Vagina (tissue), 2 donors: Measurements from ENCODE around the gene ACTC1.

Experiments
- POLR2A ChIP-seq, 2 donors: fragments of 450-650 bp; IDR thresholded peaks; one replicate each; pipeline ENCODE4 v1.6.1; 2017; ENCODE audit warnings: antibody characterized with exemption in 2 of 2, mild to moderate bottlenecking in 2 of 2, moderate library complexity in 2 of 2
- POLR2AphosphoS5 ChIP-seq, 2 donors: sonication (generic); formaldehyde crosslinking; IDR thresholded peaks; one replicate each; pipeline ENCODE4 v1.9.0; 2017; ENCODE audit warnings: antibody characterized with exemption in 2 of 2, mild to moderate bottlenecking in 2 of 2, low read depth in 1 of 2; ENCODE audit not compliant: insufficient read depth in 1 of 2
- TF ChIP-seq, protein P1 (sequence below), 3 experiments: fragments of 450-650 bp in 2 of 3; fragments of 200-600 bp in 1 of 3; sonication (generic) in 1 of 3; IDR thresholded peaks; one replicate each; pipeline ENCODE4 v1.5.1; 2017 to 2019; ENCODE audit warnings: antibody characterized with exemption in 3 of 3, mild to moderate bottlenecking in 2 of 3, moderate library complexity in 2 of 3

DNA sequence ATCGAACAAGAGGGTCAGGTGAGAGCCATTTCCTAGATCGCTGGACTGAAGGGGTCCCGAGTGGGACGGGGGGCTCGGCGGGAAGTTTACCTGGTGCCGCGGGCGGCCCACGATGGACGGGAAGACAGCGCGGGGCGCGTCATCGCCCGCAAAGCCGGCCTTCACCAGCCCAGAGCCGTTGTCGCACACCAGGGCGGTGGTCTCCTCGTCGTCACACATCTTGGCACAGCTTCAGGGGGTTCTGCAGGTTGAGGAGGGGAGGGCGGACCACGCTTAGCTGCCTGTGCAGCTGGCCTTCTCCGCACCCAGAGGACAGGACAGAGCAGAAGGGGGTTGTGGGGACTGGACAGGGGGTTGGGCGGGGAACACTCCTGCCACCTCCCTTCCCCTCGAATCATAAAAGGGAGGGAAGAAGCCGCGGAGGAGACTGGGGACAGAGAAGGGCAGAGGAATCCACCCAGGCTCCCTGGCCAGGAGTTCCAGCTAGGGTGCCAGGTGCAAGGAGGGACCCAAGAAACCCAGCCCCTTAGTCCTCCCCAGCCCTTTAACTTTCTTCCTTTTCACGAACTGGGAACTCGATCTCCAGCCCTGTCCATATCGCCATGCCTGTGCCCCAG is 651 bp downstream of the ACTC1 start:
- no peak for TF ChIP-seq POLR2A (IDR thresholded peaks at IDR 0.05)
- TF ChIP-seq, protein P1, sequence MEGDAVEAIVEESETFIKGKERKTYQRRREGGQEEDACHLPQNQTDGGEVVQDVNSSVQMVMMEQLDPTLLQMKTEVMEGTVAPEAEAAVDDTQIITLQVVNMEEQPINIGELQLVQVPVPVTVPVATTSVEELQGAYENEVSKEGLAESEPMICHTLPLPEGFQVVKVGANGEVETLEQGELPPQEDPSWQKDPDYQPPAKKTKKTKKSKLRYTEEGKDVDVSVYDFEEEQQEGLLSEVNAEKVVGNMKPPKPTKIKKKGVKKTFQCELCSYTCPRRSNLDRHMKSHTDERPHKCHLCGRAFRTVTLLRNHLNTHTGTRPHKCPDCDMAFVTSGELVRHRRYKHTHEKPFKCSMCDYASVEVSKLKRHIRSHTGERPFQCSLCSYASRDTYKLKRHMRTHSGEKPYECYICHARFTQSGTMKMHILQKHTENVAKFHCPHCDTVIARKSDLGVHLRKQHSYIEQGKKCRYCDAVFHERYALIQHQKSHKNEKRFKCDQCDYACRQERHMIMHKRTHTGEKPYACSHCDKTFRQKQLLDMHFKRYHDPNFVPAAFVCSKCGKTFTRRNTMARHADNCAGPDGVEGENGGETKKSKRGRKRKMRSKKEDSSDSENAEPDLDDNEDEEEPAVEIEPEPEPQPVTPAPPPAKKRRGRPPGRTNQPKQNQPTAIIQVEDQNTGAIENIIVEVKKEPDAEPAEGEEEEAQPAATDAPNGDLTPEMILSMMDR (IDR thresholded peaks at IDR 0.05) = no peak
- TF ChIP-seq POLR2AphosphoS5 (IDR thresholded peaks at IDR 0.05; ENCODE audit: insufficient read depth in 1 of 2, low read depth in 1 of 2) = no peak
